Effector CD4-positive, alpha-beta T cell (primary cell): ENCODE data around the gene PRDX2.
A peak's percentile ranks its signal among the peaks of the same experiment; 100 is the strongest.

ENCODE experiments used
- DNase-seq: peaks from one replicate; pipeline ENCODE4 v3.0.0-alpha.2; 2020

Gene PRDX2

GRCh38 chr19:12779162-12779993 is 22.2 kb downstream of the PRDX2 start:
- no peak for DNase-seq

DNA sequence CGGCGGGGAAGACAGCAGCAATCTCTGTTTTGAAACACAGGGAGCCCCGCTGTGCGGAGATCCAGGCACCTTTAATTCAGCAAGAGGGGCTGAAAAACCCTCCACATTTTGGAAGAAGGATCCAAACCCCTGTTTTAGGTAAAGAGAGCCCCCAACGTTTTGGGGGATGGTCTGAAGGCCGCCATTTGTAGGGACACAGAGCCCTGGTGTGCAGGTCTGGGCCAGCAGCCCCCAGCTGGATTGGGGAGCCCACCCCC is 22.8 kb downstream of the PRDX2 start:
- no peak for DNase-seq

GRCh38 chr19:12778017-12778904 is 23.3 kb downstream of the PRDX2 start:
- peak; percentile 35 for DNase-seq

DNA sequence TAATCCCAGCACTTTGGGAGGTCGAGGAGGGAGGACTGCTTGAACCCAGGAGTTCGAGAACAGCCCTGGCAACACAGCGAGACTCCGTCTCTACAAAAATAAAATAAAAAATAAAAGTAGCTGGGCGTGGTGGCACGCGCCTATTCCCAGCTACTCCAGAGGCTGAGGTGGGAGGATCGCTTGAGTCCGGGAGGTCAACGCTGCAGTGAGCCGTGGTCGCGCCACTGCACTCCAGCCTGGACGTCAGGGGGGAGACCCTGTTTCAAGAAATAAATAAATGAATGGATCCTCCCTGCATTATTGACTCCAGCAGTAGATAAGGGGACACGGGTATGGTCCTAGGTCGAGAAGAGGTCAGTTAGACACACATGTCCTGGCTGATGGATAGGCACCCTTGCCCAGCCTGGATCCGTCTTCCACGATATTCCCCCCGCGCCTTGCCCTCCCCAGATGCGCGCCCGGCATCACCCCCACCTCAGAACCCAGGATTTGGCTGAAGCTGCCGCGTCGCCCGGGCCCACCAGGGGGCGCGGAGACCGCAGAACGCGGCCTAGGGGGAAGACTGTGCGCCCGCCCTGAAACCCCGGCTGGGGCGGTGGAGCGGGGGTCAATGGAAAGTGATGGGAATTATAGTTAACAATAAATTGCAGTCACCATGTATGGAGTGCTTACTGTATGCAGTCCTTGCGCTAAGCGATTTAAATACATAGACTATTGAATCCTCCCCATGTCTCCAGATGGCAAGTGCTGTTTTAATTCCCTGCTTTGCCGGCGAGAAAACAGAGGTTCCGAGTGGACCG is 24.2 kb downstream of the PRDX2 start:
- peak; percentile 73 for DNase-seq

GRCh38 chr19:12774588-12775555 is 26.7 kb downstream of the PRDX2 start, which contains the start of gene HOOK2:
Gene HOOK2 (minus strand): TSS chr19:12775552. CDS start chr19:12775449, 103 bp downstream.
- peak; percentile 32 for DNase-seq

DNA sequence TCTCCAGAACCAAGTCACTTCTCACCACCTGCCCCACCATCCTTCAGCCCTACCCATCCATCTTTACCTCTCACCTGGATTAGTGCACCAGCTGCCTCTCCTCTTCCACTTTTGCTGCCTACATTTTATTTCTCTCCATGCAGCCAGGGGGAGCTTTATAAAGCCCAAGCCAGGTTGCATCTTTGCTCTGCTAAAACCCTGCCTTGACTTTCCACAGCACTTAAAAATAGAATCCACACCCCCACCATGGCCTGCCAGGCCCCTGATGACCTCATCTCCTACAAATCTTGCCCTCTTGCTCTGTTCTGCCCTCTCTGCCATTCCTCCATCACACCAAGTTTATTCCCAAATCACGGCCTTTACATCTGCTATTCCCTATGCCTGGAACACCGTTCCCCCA is 28.0 kb downstream of the PRDX2 start:
- no peak for DNase-seq

DNA sequence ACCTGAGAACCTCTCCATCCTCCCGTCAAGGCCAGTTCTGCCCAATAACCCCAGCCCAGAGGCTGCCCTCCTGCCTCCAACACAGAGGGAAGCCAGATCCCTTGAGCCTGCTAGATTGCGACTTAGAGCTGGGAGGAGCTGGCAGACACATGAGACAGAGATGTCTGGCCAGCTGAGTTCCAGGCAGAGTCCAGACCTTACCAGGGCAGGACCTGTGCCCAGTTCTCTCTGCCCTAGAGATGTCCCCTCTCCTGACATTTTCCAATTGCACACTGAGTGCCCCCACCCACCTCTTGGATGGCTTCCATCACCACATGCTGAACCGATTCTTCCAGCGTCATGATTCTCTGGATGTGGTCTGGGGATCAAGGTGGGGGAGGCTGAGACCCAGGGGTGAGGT is 29.3 kb downstream of the PRDX2 start:
- no peak for DNase-seq

GRCh38 chr19:12770922-12771321 is 30.7 kb downstream of the PRDX2 start:
- DNase-seq = no peak

DNA sequence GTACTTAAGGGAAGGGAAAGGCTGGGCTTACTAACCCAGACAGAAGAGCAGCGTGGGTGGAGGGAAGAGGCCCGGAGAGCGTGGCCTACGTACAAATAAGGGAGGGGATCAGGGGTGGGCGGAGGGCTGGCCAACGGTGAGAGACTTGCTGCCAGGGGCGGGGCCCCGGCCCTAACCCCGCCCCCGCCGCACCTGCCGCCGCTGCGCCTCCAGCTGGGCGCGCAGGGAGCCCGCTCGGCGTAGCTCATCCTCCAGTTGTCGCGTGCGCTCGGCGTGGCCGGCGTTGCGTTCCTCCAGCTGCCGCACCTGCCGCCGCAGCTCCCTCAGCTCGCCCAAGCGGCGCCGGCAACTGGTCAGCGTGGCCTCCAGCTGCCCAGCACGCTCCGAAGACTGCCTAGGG is 31.9 kb downstream of the PRDX2 start:
- DNase-seq = peak; percentile 39

DNA sequence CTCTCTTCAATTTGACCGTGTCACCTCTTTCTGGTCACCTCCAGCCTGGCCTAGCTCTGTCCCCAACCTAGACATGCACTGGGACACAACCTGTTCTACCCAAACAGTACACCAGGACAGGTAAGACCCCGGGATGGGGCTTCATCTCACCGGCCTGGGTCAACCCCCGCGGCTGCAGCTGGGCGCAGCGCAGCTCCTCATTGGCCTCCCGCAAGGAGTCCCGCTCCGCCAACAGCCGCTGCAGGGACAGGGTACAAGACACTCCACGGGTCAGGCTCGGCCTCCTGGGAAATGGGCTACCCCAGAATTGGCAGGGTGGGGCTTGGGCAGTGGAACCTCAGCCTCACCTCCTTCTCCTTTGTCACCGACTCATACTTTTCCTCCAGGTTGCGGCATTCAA is 33.9 kb downstream of the PRDX2 start:
- no peak for DNase-seq

- DNase-seq = no peak
Observed at GRCh38 chr19:12767150-12767549, 34.5 kb downstream of the PRDX2 start.

DNA sequence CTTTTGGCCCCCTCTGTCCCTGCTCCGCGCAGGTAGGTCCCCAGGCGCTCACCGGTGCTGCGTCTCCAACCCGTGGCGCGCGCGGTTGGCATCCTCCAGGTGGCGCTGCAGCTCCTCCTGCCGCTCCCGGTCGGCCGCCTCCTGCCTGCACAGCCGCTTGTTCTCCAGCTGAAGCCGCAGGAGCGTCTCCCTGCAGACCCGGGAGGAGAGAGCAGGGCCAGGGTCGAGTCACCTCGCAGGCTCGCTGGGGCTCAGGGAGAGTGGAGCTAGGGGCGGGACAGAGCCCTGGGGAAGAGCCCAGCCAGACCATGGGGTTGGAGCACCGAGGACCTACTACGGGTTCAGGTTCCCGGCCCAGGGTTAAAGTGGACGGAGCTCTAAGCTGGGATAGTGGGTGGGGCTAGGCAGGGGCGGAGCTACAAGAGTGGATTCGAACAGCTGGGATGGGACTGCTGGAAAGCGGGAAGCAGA is 35.5 kb downstream of the PRDX2 start:
- DNase-seq = no peak

GRCh38 chr19:12764698-12765097 is 36.9 kb downstream of the PRDX2 start:
- DNase-seq = no peak

DNA sequence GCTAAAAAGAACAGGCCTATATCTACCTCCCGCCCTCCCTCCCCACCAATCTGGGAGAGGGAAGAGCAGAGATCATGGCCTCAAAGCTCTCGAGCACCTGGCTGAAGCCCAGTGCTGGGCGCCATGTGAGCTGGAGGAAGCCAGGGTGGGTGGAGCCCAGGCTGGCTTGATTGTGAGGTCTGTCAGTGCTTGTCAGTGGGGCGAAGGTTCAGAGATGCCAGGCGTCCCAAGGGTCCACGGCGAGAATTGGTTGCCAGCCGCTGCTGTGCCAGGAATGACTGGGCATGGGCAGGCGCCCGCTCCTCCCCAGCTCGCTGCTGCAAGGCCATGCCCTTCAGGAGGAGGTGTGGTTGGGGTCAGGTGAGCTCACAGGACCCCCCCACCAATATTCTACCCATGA is 38.5 kb downstream of the PRDX2 start:
- no peak for DNase-seq

- DNase-seq = no peak
Observed at GRCh38 chr19:12759686-12760085, 41.9 kb downstream of the PRDX2 start.

GRCh38 chr19:12757544-12758274 is 43.9 kb downstream of the PRDX2 start:
- DNase-seq = peak; percentile 53

- DNase-seq = no peak
Observed at GRCh38 chr19:12756150-12756883, 45.3 kb downstream of the PRDX2 start.

GRCh38 chr19:12754465-12755196 is 47.0 kb downstream of the PRDX2 start:
- DNase-seq = no peak

DNA sequence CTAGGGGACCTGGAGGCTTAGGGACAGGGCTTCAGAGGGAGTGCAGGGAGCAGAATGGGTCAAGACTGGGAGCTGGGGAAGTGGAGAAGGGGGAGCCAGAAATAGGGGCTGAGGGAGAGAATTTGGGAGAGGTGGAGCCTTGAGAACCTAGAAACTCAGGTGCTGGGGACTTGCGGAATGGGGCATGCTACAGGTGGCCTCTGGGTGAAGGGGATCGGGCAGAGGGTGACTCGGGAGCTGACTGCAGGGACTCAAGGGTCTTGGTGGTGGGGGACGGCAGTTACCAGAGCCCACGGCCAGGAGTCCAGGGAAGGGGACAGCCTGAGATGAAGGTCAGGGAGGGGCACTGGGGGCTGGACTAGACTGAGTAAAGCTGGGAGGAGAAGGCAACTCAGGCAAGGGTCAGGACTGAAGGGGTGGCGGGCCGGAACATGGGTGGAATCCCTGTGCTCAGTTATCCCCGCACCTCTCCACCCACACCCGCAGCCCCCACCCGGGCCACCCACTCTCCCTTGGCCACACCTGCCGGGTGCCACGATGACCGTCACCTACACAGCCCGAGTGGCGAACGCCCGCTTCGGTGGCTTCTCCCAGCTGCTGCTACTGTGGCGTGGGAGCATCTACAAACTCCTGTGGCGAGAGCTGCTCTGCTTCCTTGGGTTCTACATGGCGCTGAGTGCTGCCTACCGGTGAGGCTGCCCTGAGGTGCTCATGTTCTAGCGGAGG is 49.4 kb downstream of the PRDX2 start:
- DNase-seq = no peak
